H54 (cell line): ENCODE data around the gene LTB4R2.

Experiments used
- DNase-seq: peaks from one replicate; pipeline ENCODE4 v3.0.0; 2011; ENCODE audit warnings: low spot score, mixed read lengths; ENCODE audit not compliant: insufficient read length
- FAIRE-seq: peaks from 3 replicates; lab custom pipeline; 2011; peaks lifted over from hg19 to GRCh38; lab: Jason Lieb, UNC
- POLR2A ChIP-seq: IDR thresholded peaks from 2 replicates; pipeline ENCODE4 v1.6.1; 2011; ENCODE audit warnings: low read depth, mild to moderate bottlenecking, low read length

LTB4R2 gene

GRCh38 chr14:24270537-24271133 lies 39.3 kb upstream of the LTB4R2 start:
- FAIRE-seq (no peak), DNase-seq (no peak)
- TF ChIP-seq POLR2A: no peak

GRCh38 chr14:24271134-24271833 lies 38.7 kb upstream of the LTB4R2 start, which contains the start of gene RABGGTA:
Gene RABGGTA, minus strand, starts transcription at chr14:24271597. Its CDS starts 482 bp downstream, at chr14:24271115.
- DNase-seq: peak; percentile 75
- FAIRE-seq: no peak
- peak; percentile 62 for TF ChIP-seq POLR2A

- no peak for TF ChIP-seq POLR2A
- FAIRE-seq (no peak), DNase-seq (peak; percentile 40)
Measured at GRCh38 chr14:24271834-24272263, 38.1 kb upstream of the LTB4R2 start.

GRCh38 chr14:24272467-24272866 lies 37.5 kb upstream of the LTB4R2 start:
- no peak for TF ChIP-seq POLR2A
- FAIRE-seq (no peak), DNase-seq (no peak)

DNA sequence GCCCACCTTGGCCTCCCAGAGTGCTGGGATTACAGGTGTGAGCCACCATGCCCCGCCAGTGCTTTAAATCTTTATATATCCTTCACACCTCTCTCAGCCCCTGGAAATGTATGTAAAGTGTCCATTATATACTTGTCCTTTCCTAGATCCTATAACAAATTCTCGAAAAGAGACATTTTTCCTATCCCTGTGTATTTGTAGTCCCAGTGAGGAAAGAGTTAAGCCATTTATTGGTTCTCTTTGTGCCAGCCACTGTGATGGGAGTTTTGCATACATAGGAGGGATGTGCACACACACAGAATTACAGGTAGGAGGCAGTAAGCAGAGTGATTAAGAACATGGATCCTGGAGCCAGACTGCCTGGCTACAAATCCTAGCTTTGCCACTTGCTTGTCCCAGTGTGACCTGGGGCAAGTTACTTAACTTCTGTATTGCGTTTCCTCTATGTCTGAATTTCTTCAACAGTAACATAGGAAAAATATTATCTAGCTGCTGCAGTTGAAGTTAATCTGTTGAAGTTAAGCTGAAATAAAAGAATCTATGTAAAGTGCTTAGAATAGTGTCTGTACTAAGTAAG lies 36.4 kb upstream of the LTB4R2 start:
- FAIRE-seq (no peak), DNase-seq (no peak)
- TF ChIP-seq POLR2A: no peak

DNA sequence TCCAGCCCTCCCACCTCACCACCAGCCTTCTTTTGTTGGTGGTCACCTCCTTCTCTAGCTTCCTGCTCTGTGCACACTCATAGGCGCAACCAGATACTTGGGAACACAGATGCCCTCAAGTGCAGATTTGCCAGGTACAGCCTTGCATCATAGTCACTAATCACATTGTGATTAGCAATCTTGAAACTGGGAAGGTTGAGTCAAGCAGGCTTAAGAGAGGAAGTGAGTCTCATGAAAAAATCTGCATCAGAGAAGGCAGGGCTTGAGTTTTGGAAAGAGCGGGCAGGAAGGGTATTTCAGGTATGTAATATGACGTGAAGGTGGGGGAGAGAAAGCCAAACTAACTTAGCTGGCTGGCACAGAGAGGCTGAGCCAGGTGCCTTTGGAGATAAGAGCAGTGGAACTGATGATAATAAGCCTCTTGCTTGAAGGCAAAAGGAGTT lies 35.8 kb upstream of the LTB4R2 start:
- FAIRE-seq (no peak), DNase-seq (no peak)
- TF ChIP-seq POLR2A: no peak

GRCh38 chr14:24277071-24277470 lies 32.9 kb upstream of the LTB4R2 start:
- no peak for DNase-seq
- no peak for TF ChIP-seq POLR2A
- FAIRE-seq: no peak

GRCh38 chr14:24277606-24278321 lies 32.2 kb upstream of the LTB4R2 start:
- no peak for DNase-seq
- no peak for FAIRE-seq
- TF ChIP-seq POLR2A: no peak

GRCh38 chr14:24278424-24278823 lies 31.5 kb upstream of the LTB4R2 start:
- DNase-seq (no peak), FAIRE-seq (no peak)
- TF ChIP-seq POLR2A: no peak

DNA sequence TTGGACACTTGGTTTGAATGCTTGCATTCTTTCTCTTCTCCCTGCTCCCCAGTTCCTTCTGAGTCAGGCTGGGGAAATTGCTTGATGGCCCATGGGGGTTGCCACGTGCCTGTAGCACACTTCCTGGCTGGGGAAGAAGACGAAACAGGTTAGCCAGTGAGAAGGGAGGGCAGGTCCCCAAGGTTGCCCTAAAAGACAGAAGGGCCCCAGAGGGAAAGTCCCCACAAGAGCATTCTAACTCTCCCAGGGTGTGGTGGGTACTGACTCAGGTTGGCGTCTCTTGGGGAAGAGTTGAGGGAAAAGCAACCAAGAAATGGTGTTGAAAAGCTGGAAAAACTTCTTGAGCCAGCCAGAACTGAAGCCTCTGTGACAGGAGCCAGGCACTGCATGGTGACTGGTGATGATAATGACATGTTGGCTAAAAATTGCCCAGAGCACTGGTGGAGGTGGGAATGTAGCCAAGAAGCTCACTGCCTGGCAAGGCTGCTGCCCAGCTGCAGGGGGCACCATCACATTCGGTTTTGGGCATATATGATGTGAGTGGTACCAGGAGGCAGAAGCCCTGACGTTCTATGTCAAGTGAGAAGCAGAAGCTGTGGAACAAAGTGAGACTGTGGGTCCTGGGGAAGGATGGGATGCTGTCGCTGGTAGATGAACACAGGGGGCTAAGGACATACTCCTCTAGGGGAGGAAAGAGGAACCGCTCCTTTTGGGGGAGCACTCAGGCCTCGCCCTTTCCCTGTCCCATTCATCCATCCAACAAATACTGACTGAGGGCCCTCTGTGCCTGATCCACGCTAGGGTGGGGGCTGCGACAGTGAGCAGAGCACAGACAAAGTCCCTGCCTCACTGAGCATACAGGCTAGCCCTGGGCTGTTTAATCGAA lies 30.4 kb upstream of the LTB4R2 start:
- no peak for TF ChIP-seq POLR2A
- no peak for DNase-seq
- no peak for FAIRE-seq

- no peak for TF ChIP-seq POLR2A
- FAIRE-seq (no peak), DNase-seq (no peak)
Measured at GRCh38 chr14:24280797-24281460, 29.0 kb upstream of the LTB4R2 start.

GRCh38 chr14:24281636-24282035 lies 28.3 kb upstream of the LTB4R2 start:
- DNase-seq: no peak
- TF ChIP-seq POLR2A: no peak
- FAIRE-seq: no peak
